HG03354 (cell line): ENCODE results near the gene ZKSCAN2.

ENCODE experiments used
- ATAC-seq: cut with Tn5 transposase; IDR thresholded peaks from one replicate; pipeline ENCODE4 v1.9.1; 2021; ENCODE audit warnings: mild to moderate bottlenecking; ENCODE audit not compliant: unreplicated experiment, poor library complexity, severe bottlenecking

The ZKSCAN2 gene

GRCh38 chr16:25257470-25257955, at the start of gene ZKSCAN2:
Gene ZKSCAN2, minus strand, starts transcription at chr16:25257845. Its CDS starts 718 bp downstream, at chr16:25257127.
- ATAC-seq = peak; percentile 85

- ATAC-seq = no peak
Measured at GRCh38 chr16:25299792-25300590, 42.3 kb upstream of the ZKSCAN2 start.

GRCh38 chr16:25298165-25298872, 40.7 kb upstream of the ZKSCAN2 start:
- ATAC-seq = no peak

GRCh38 chr16:25297151-25297787, 39.6 kb upstream of the ZKSCAN2 start:
- ATAC-seq = no peak

GRCh38 chr16:25291580-25291979, 33.9 kb upstream of the ZKSCAN2 start:
- ATAC-seq = no peak

- no peak for ATAC-seq
Measured at GRCh38 chr16:25289466-25289865, 31.8 kb upstream of the ZKSCAN2 start.

GRCh38 chr16:25279491-25279890, 21.8 kb upstream of the ZKSCAN2 start:
- no peak for ATAC-seq

- ATAC-seq = no peak
Measured at GRCh38 chr16:25271421-25271820, 13.8 kb upstream of the ZKSCAN2 start.

GRCh38 chr16:25270577-25270976, 12.9 kb upstream of the ZKSCAN2 start:
- no peak for ATAC-seq

- ATAC-seq = no peak
Measured at GRCh38 chr16:25269879-25270278, 12.2 kb upstream of the ZKSCAN2 start.

GRCh38 chr16:25265968-25266367, 8.3 kb upstream of the ZKSCAN2 start:
- no peak for ATAC-seq

- ATAC-seq = no peak
Measured at GRCh38 chr16:25264597-25264996, 7.0 kb upstream of the ZKSCAN2 start.

GRCh38 chr16:25260416-25260815, 2.8 kb upstream of the ZKSCAN2 start:
- ATAC-seq = no peak

- ATAC-seq = no peak
Measured at GRCh38 chr16:25258861-25259179, 1.2 kb upstream of the ZKSCAN2 start.

- peak; percentile 48 for ATAC-seq
Measured at GRCh38 chr16:25257956-25258860, 563 bp upstream of the ZKSCAN2 start.

- peak; percentile 19 for ATAC-seq
Measured at GRCh38 chr16:25256695-25257469, 763 bp downstream of the ZKSCAN2 start.

- no peak for ATAC-seq
Measured at GRCh38 chr16:25253322-25253721, 4.3 kb downstream of the ZKSCAN2 start.

- no peak for ATAC-seq
Measured at GRCh38 chr16:25250467-25250866, 7.2 kb downstream of the ZKSCAN2 start.

GRCh38 chr16:25235991-25236390, 21.7 kb downstream of the ZKSCAN2 start:
- ATAC-seq = no peak
